ENCODE measurements around the gene GMCL1.

Gene GMCL1

GRCh38 chr2:69807821-69808540, 21.5 kb upstream of the GMCL1 start:
- in situ Hi-C loops (cut with HindIII; ENCODE audit: low sequenced_read_pairs): no loop called here

GRCh38 chr2:69810550-69810949, 18.9 kb upstream of the GMCL1 start:
- in situ Hi-C loops (cut with HindIII; ENCODE audit: low sequenced_read_pairs): no loop called here

GRCh38 chr2:69811018-69811417, 18.4 kb upstream of the GMCL1 start:
- in situ Hi-C loops (cut with HindIII; ENCODE audit: low sequenced_read_pairs): no loop called here

- in situ Hi-C loops (cut with HindIII; ENCODE audit: low sequenced_read_pairs): no loop called here
Observed at GRCh38 chr2:69811591-69811990, 17.9 kb upstream of the GMCL1 start.

- in situ Hi-C loops (cut with HindIII; ENCODE audit: low sequenced_read_pairs): no loop called here
Observed at GRCh38 chr2:69815717-69816116, 13.7 kb upstream of the GMCL1 start.

- in situ Hi-C loops (cut with HindIII; ENCODE audit: low sequenced_read_pairs): no loop called here
Observed at GRCh38 chr2:69816923-69817542, 12.4 kb upstream of the GMCL1 start.

- in situ Hi-C loops (cut with HindIII; ENCODE audit: low sequenced_read_pairs): no loop called here
Observed at GRCh38 chr2:69817729-69818501, 11.5 kb upstream of the GMCL1 start.

- in situ Hi-C loops (cut with HindIII; ENCODE audit: low sequenced_read_pairs): loop anchor here (25.0 kb wide), 1 partner anchor 291 kb away; no protein-coding TSS in a partner anchor
Observed at GRCh38 chr2:69827796-69828540, 1.5 kb upstream of the GMCL1 start.

GRCh38 chr2:69828938-69829255, 563 bp upstream of the GMCL1 start:
- in situ Hi-C loops (cut with HindIII; ENCODE audit: low sequenced_read_pairs): loop anchor here (25.0 kb wide), 1 partner anchor 292 kb away; no protein-coding TSS in a partner anchor

GRCh38 chr2:69830045-69830905, 815 bp downstream of the GMCL1 start:
- in situ Hi-C loops (cut with HindIII; ENCODE audit: low sequenced_read_pairs): loop anchor here (25.0 kb wide), 1 partner anchor 293 kb away; no protein-coding TSS in a partner anchor

GRCh38 chr2:69830906-69831241, 1.4 kb downstream of the GMCL1 start:
- in situ Hi-C loops (cut with HindIII; ENCODE audit: low sequenced_read_pairs): loop anchor here (25.0 kb wide), 1 partner anchor 294 kb away; no protein-coding TSS in a partner anchor

- in situ Hi-C loops (cut with HindIII; ENCODE audit: low sequenced_read_pairs): loop anchor here (25.0 kb wide), 1 partner anchor 294 kb away; no protein-coding TSS in a partner anchor
Observed at GRCh38 chr2:69831354-69831905, 2.0 kb downstream of the GMCL1 start.

- in situ Hi-C loops (cut with HindIII; ENCODE audit: low sequenced_read_pairs): loop anchor here (25.0 kb wide), 1 partner anchor 296 kb away; no protein-coding TSS in a partner anchor
Observed at GRCh38 chr2:69833752-69834151, 4.3 kb downstream of the GMCL1 start.

- in situ Hi-C loops (cut with HindIII; ENCODE audit: low sequenced_read_pairs): loop anchor here (25.0 kb wide), 1 partner anchor 298 kb away; no protein-coding TSS in a partner anchor
Observed at GRCh38 chr2:69835666-69836065, 6.2 kb downstream of the GMCL1 start.

GRCh38 chr2:69836316-69836715, 6.9 kb downstream of the GMCL1 start:
- in situ Hi-C loops (cut with HindIII; ENCODE audit: low sequenced_read_pairs): loop anchor here (25.0 kb wide), 1 partner anchor 299 kb away; no protein-coding TSS in a partner anchor

GRCh38 chr2:69837533-69837932, 8.1 kb downstream of the GMCL1 start:
- in situ Hi-C loops (cut with HindIII; ENCODE audit: low sequenced_read_pairs): loop anchor here (25.0 kb wide), 1 partner anchor 300 kb away; no protein-coding TSS in a partner anchor

- in situ Hi-C loops (cut with HindIII; ENCODE audit: low sequenced_read_pairs): loop anchor here (25.0 kb wide), 1 partner anchor 307 kb away; no protein-coding TSS in a partner anchor
Observed at GRCh38 chr2:69843993-69844392, 14.5 kb downstream of the GMCL1 start.

GRCh38 chr2:69844560-69844959, 15.1 kb downstream of the GMCL1 start:
- in situ Hi-C loops (cut with HindIII; ENCODE audit: low sequenced_read_pairs): loop anchor here (25.0 kb wide), 1 partner anchor 307 kb away; no protein-coding TSS in a partner anchor
